Measurements from ENCODE around the gene ASCC1.

The ASCC1 gene

DNA sequence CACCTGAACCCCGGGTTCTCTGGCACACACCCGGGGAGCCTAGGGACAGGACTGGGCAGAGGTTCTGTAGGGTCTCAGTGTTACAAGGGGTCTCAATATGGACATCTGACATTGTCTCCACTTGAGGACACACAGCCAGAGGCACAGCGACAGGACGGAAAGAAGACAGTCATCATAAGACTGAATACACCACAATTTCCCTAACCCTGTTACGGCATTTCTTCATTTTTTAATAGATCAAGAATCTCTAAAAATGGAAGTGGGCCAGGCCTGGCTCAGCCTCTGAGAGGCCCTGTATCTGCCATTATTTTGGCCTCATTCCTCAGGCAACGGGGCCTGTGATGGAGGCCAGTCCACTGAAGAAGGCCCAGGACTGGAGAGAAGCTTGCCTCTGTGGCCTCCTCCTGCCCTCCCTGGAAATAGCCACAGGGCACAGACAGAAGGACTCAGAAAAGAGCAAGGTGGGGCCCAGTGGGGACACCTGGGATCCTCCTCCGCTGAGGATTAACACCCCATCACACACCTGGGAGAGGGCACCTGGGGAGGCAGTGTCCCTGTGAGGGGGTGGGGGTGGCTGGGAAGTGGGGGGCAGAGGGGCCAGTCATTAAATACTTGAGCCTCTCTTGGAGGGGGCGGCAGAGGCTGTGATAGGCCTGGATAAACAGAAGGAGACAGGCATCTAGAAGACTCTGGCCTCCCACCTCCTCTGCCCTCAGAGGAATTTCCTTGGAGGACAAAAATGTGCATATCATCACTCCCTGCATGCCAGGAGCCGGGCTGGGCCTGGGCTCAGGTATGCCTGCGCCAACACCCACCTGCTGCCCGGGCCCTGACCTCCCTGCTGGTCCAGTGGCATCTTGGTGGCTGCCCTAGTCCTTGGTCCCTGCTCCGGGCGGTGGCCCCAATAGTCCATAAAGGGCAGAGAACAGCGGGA lies 135.8 kb downstream of the ASCC1 start:
- DNase-seq, result no peak

- no peak for DNase-seq
These were observed 136.7 kb downstream of the ASCC1 start for GRCh38 chr10:72079356-72079755.

DNA sequence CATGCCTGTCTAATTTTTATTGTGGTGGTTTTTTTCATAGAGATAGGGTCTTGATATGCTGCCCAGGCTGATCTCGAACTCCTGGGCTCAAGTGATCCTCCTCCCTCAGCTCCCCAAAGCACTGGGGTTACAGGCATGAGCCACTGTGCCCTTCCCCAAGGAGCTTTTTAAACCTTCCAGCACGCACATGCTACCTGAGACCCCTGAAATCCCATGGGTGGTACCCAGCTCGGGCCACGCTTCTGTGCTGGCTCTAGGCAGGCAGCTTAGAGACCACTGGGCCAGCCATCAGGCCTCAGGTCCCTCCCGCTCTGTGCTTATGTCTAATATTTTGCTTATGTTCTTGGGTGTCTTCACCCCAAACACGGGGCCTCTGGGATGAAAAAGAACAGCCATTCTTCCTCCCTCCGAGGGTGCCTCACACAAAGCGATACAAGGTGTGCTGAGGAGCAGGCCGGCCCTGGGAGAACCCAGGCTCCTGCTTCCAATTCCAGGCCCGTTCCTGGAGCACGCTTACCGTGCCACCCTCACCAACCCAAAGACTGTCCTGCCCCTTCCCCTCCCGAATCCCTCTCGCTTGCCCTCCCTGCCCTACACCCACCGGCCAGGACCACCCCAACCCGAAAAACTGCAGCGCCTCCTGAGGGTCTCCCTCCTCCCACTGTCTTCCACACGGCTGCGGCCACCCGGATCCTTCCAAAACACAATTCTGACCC lies 138.6 kb downstream of the ASCC1 start:
- DNase-seq, result no peak

GRCh38 chr10:72076756-72077155 lies 139.3 kb downstream of the ASCC1 start:
- no peak for DNase-seq

DNA sequence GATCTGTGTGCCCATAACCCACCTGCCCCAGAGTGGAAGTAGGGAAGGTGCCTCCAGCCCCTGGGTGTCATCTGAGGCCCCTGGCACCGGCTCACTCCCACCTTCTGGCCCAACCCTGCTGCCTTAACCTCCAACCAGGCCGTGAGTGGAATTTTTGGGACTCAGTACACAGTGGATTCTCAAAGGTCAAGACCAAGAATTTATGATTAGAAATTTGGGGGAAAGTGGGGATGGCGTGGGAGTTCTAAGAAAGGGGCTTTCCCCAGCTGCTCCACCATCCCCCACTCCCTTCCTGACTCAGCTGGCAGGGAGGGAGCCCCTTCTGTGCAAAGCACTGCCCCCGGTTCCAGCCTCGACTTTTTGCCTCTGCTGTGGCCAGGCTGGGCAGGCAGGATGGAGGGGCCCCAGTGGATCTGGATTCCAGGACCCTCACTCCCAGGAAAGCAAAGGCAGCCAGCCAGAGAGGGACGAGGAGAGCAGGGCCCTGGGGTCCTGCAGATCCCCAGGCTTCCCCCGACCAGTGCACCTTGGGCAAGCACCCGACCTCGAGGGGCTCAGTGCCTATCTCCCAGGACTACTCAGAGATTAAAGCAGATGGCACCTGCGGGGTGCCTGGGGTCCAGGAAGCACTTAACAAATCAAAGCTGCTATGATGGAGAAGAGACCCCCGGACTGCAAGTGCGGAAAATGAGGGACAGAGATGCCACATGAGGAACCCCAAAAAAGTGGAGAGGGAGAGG lies 140.5 kb downstream of the ASCC1 start:
- no peak for DNase-seq

GRCh38 chr10:72074574-72075375 lies 141.3 kb downstream of the ASCC1 start:
- no peak for DNase-seq

GRCh38 chr10:72073708-72074573 lies 142.1 kb downstream of the ASCC1 start:
- no peak for DNase-seq

GRCh38 chr10:72072639-72073038 lies 143.4 kb downstream of the ASCC1 start:
- no peak for DNase-seq

GRCh38 chr10:72072046-72072445 lies 144.0 kb downstream of the ASCC1 start:
- DNase-seq, result no peak

DNA sequence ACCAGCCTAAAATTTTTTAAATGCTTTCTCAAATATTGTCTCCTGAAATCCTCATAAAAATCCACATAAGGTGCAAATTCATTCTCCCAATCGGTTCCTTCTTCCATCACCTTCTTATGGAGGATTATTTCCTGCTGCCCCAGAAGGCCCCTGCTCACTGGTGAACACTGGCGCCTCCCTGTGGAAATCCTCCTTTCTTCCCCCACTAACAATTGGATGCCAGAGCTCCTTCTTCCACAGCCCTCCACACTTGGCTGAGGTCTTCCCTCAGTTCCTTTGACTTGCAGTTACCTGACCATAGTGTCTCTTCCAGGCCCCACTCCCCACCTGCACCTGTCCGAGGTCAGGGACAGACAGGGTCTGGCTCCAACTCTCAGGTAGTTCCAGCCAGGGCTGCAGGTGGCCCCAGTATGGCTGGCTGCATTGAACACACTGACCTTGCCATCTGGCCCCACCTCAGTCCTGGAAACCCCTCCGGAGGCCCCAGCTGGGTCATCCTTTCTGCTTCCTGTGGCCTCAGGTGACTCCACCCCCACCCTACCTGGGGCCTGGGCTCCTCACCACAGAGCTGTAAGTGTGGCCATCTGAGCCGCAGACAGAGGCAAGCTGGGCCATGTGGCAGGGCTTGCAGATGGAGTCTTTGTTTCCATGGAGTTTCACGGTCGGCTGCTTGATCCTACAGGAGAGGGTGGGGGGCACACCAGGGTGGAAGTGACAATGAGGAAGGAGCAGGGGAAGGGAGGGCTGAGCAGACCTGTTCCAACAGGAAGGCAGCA lies 146.1 kb downstream of the ASCC1 start:
- DNase-seq, result peak; percentile 19

GRCh38 chr10:72068901-72069446 lies 147.1 kb downstream of the ASCC1 start:
- DNase-seq, result no peak

GRCh38 chr10:72068126-72068765 lies 147.8 kb downstream of the ASCC1 start:
- no peak for DNase-seq

- no peak for DNase-seq
These were observed 148.5 kb downstream of the ASCC1 start for GRCh38 chr10:72067463-72068125.

GRCh38 chr10:72066318-72067284 lies 149.5 kb downstream of the ASCC1 start:
- no peak for DNase-seq

- DNase-seq, result no peak
These were observed 150.5 kb downstream of the ASCC1 start for GRCh38 chr10:72065439-72066025.

GRCh38 chr10:72063703-72064391 lies 152.2 kb downstream of the ASCC1 start:
- DNase-seq, result no peak

Measured in DMS53 (cell line).